Erythroblast (primary cell): Measurements from ENCODE around the gene ATP8B1.
"Not testable (repeated sequence)": the region's sequence is repeated elsewhere in the genome, so short reads cannot be mapped to it uniquely, and the experiment has no call there.

Source experiments
- DNase-seq, 2 experiments: peaks; one replicate each; lab custom pipeline; 2025; lab: John Stamatoyannopoulos, UW
- GATA1 ChIP-seq: IDR thresholded peaks from 2 replicates; pipeline ENCODE4 v1.6.1; 2011; ENCODE audit warnings: low read depth, mild to moderate bottlenecking, control low read depth, low read length, moderate library complexity
- POLR2A ChIP-seq: IDR thresholded peaks from 2 replicates; pipeline ENCODE4 v1.6.1; 2011; ENCODE audit warnings: mild to moderate bottlenecking, low read length

ATP8B1 gene

GRCh38 chr18:57728941-57729511, 74.1 kb downstream of the ATP8B1 start:
- TF ChIP-seq POLR2A: no peak
- no peak for TF ChIP-seq GATA1
- no peak for DNase-seq

- no peak for DNase-seq
- TF ChIP-seq GATA1 (no peak), POLR2A (no peak)
These were observed 74.9 kb downstream of the ATP8B1 start for GRCh38 chr18:57727952-57728807.

- not testable (repeated sequence) for DNase-seq
These were observed 83.7 kb downstream of the ATP8B1 start for GRCh38 chr18:57719211-57719935.

- DNase-seq: no peak
- TF ChIP-seq POLR2A: no peak
- no peak for TF ChIP-seq GATA1
These were observed 86.6 kb downstream of the ATP8B1 start for GRCh38 chr18:57716549-57716948.

- TF ChIP-seq POLR2A: no peak
- no peak for TF ChIP-seq GATA1
- DNase-seq: no peak
These were observed 87.4 kb downstream of the ATP8B1 start for GRCh38 chr18:57715671-57716070.

- TF ChIP-seq POLR2A (no peak), GATA1 (no peak)
- DNase-seq: no peak
These were observed 88.0 kb downstream of the ATP8B1 start for GRCh38 chr18:57715073-57715472.

- no peak for TF ChIP-seq GATA1
- no peak for TF ChIP-seq POLR2A
These were observed 92.9 kb downstream of the ATP8B1 start for GRCh38 chr18:57710226-57710625.

GRCh38 chr18:57709335-57709734, 93.8 kb downstream of the ATP8B1 start:
- DNase-seq: no peak
- TF ChIP-seq POLR2A: no peak
- no peak for TF ChIP-seq GATA1

More at GRCh38 chr18:57710226-57710625, 92.9 kb downstream of the ATP8B1 start:
- no peak for DNase-seq

- no peak for DNase-seq
- TF ChIP-seq POLR2A (no peak), GATA1 (no peak)
These were observed 94.8 kb downstream of the ATP8B1 start for GRCh38 chr18:57708288-57708687.

- no peak for TF ChIP-seq GATA1
- no peak for DNase-seq
These were observed 97.1 kb downstream of the ATP8B1 start for GRCh38 chr18:57705832-57706595.

GRCh38 chr18:57705011-57705410, 98.1 kb downstream of the ATP8B1 start:
- TF ChIP-seq POLR2A: no peak
- DNase-seq: no peak

GRCh38 chr18:57698571-57699276, 104.4 kb downstream of the ATP8B1 start:
- no peak for TF ChIP-seq POLR2A
- no peak for TF ChIP-seq GATA1
- no peak for DNase-seq

GRCh38 chr18:57697426-57697825, 105.7 kb downstream of the ATP8B1 start:
- no peak for DNase-seq
- no peak for TF ChIP-seq GATA1
- no peak for TF ChIP-seq POLR2A

- TF ChIP-seq GATA1: no peak
- no peak for TF ChIP-seq POLR2A
- DNase-seq: no peak
These were observed 106.8 kb downstream of the ATP8B1 start for GRCh38 chr18:57696271-57696670.
